Gastroesophageal sphincter (tissue), 3 donors: ENCODE measurements around the gene BMI1.

Experiments
- CTCF ChIP-seq, 4 experiments: fragments of 200-600 bp in 2 of 4; fragments of 450-650 bp in 2 of 4; sonication (generic) in 1 of 4; IDR thresholded peaks; one replicate each; pipeline ENCODE4 v1.5.1; 2017 to 2019; ENCODE audit warnings: antibody characterized with exemption in 4 of 4, mild to moderate bottlenecking in 2 of 4, moderate library complexity in 2 of 4
- EP300 ChIP-seq: sonication (generic); formaldehyde crosslinking; IDR thresholded peaks from one replicate; pipeline ENCODE4 v1.6.1; 2017; ENCODE audit warnings: antibody characterized with exemption, mild to moderate bottlenecking
- POLR2A ChIP-seq, 2 donors: fragments of 450-650 bp; IDR thresholded peaks; one replicate each; pipeline ENCODE4 v1.6.1; 2017; ENCODE audit warnings: antibody characterized with exemption in 2 of 2, mild to moderate bottlenecking in 2 of 2, moderate library complexity in 1 of 2

GRCh38 chr10:22314852-22315251 lies 6.0 kb upstream of the BMI1 start:
- TF ChIP-seq CTCF (IDR thresholded peaks at IDR 0.05) (no peak), EP300 (no peak), POLR2A (IDR thresholded peaks at IDR 0.05) (no peak)
